CD14-positive monocyte (primary cell): Measurements from ENCODE around the gene FCGR1A. TPM values are rescaled to one million over a fixed set of nuclear protein-coding genes. Genes with fewer than 3 reads are reported as not detected.
"Not testable (repeated sequence)": the region's sequence is repeated elsewhere in the genome, so short reads cannot be mapped to it uniquely, and the experiment has no call there.

Experiments
- DNase-seq, 3 donors: peaks; one replicate each; pipeline ENCODE4 v3.0.0-alpha.2; 2011 to 2022
- H2AFZ ChIP-seq: 2 replicates; pipeline ENCODE4 v1.6.0; 2012; ENCODE audit warnings: mild to moderate bottlenecking, low read depth, low read length, inconsistent platforms; ENCODE audit not compliant: insufficient read depth, poor library complexity, severe bottlenecking
- H3K27ac ChIP-seq, 2 donors: 1 replicate in 1 of 2; 2 replicates in 1 of 2; pipeline ENCODE4 v1.5.1; 2012 to 2013; ENCODE audit warnings: low read length in 2 of 2, control low read depth in 1 of 2, inconsistent platforms in 1 of 2, low read depth in 1 of 2, mild to moderate bottlenecking in 1 of 2
- H3K27me3 ChIP-seq, 2 donors: one replicate each; pipeline versions ENCODE4 v1.6.0 to v1.6.1; 2011 to 2013; ENCODE audit warnings: low read length in 2 of 2; ENCODE audit not compliant: control insufficient read depth in 2 of 2, insufficient read depth in 2 of 2
- H3K36me3 ChIP-seq, 2 donors: replicated peaks in 1 of 2; 1 replicate in 1 of 2; 2 replicates in 1 of 2; pipeline versions ENCODE4 v1.5.1 to v1.6.1; 2012 to 2013; ENCODE audit warnings: low read length in 2 of 2, control low read depth in 1 of 2, inconsistent platforms in 1 of 2, mild to moderate bottlenecking in 1 of 2; ENCODE audit not compliant: insufficient read depth in 2 of 2, control insufficient read depth in 1 of 2
- H3K4me1 ChIP-seq, 2 donors: 1 replicate in 1 of 2; 2 replicates in 1 of 2; pipeline versions ENCODE4 v1.5.1 to v1.6.1; 2012 to 2013; ENCODE audit warnings: low read length in 2 of 2, control low read depth in 1 of 2, inconsistent platforms in 1 of 2, mild to moderate bottlenecking in 1 of 2, moderate library complexity in 1 of 2; ENCODE audit not compliant: insufficient read depth in 2 of 2, control insufficient read depth in 1 of 2
- H3K4me2 ChIP-seq: replicated peaks from 2 replicates; pipeline ENCODE3; 2012; ENCODE audit warnings: low read length, moderate library complexity, mild to moderate bottlenecking; ENCODE audit not compliant: poor library complexity, severe bottlenecking; ENCODE audit errors: extremely low read depth
- H3K4me3 ChIP-seq, 3 experiments: fragments of 200-600 bp in 1 of 3; sonication (generic) in 1 of 3; replicated peaks in 1 of 3; 1 replicate in 2 of 3; 2 replicates in 1 of 3; pipeline ENCODE4 v1.5.1; 2011 to 2013; ENCODE audit warnings: low read length in 3 of 3, mild to moderate bottlenecking in 3 of 3, control low read depth in 2 of 3, low read depth in 2 of 3, inconsistent platforms in 1 of 3, moderate library complexity in 1 of 3
- H3K79me2 ChIP-seq: 2 replicates; pipeline ENCODE4 v1.6.0; 2012; ENCODE audit warnings: mild to moderate bottlenecking, control low read depth, inconsistent platforms, low read length, moderate library complexity; ENCODE audit not compliant: insufficient read depth
- H3K9ac ChIP-seq: 2 replicates; pipeline ENCODE4 v1.6.0; 2017; ENCODE audit warnings: low read length, mild to moderate bottlenecking; ENCODE audit not compliant: insufficient read depth, poor library complexity, severe bottlenecking
- H3K9me3 ChIP-seq, 2 donors: replicated peaks in 1 of 2; 1 replicate in 1 of 2; 2 replicates in 1 of 2; pipeline versions ENCODE4 v1.5.1 to v1.6.1; 2012 to 2013; ENCODE audit warnings: low read length in 2 of 2, control low read depth in 1 of 2; ENCODE audit not compliant: control insufficient read depth in 1 of 2, insufficient read depth in 1 of 2
- H4K20me1 ChIP-seq: 2 replicates; pipeline ENCODE4 v1.6.0; 2012; ENCODE audit warnings: mild to moderate bottlenecking, low read length, control low read depth, moderate library complexity; ENCODE audit not compliant: insufficient read depth
- H3K27ac Mint-ChIP-seq, 7 donors: one replicate each; pipeline ENCODE4 v1.8.0; 2020; ENCODE audit warnings: mild to moderate bottlenecking in 7 of 7, mixed read lengths in 7 of 7, moderate library complexity in 6 of 7, inconsistent platforms in 2 of 7
- H3K27me3 Mint-ChIP-seq, 3 donors: one replicate each; pipeline ENCODE4 v1.8.0; 2021 to 2022; ENCODE audit warnings: low read depth in 3 of 3, mild to moderate bottlenecking in 3 of 3, mixed read lengths in 3 of 3, moderate library complexity in 3 of 3, inconsistent platforms in 1 of 3
- H3K36me3 Mint-ChIP-seq, 2 donors: one replicate each; pipeline ENCODE4 v1.8.0; 2020; ENCODE audit warnings: mixed read lengths in 2 of 2, inconsistent platforms in 1 of 2, mild to moderate bottlenecking in 1 of 2
- H3K4me1 Mint-ChIP-seq: one replicate; pipeline ENCODE4 v1.8.0; 2020; ENCODE audit warnings: mild to moderate bottlenecking, mixed read lengths
- H3K4me3 Mint-ChIP-seq, 2 donors: one replicate each; pipeline ENCODE4 v1.8.0; 2020; ENCODE audit warnings: mild to moderate bottlenecking in 2 of 2, mixed read lengths in 2 of 2, moderate library complexity in 1 of 2
- H3K9me3 Mint-ChIP-seq, 7 donors: one replicate each; pipeline ENCODE4 v1.8.0; 2020 to 2022; ENCODE audit warnings: mixed read lengths in 7 of 7, mild to moderate bottlenecking in 6 of 7, moderate library complexity in 6 of 7, inconsistent platforms in 2 of 7
- WGBS: methylation state at CpG from one replicate; pipeline ENCODE4 v1.1.5; 2013; ENCODE audit warnings: missing lambda C conversion rate; ENCODE audit not compliant: insufficient coverage; 5-methylcytosine and 5-hydroxymethylcytosine counted together
- intact Hi-C, 2 donors: fragments of 100-400 bp; cut with micrococcal nuclease; formaldehyde crosslinking; loops; one replicate each; pipeline versions ENCODE4 v1.15.0 to v1.15.1; 2023
- polyA plus RNA-seq, 3 donors: library from polyadenylated mRNA; depleted of rRNA in 1 of 3; unstranded in 2 of 3; stranded (reverse) in 1 of 3; fragments of 300-500 nt in 2 of 3; fragments of >200 nt in 1 of 3; fragmentation: Illumina TruSeq in 2 of 3; gene quantifications; 1 replicate in 2 of 3; 2 replicates in 1 of 3; pipeline ENCODE4 v1.2.3, GENCODE V29; 2012 to 2021

FCGR1A gene
- polyA plus RNA-seq, 3 donors, result 48.8 to 79.7 (median 49.4) TPM

DNA sequence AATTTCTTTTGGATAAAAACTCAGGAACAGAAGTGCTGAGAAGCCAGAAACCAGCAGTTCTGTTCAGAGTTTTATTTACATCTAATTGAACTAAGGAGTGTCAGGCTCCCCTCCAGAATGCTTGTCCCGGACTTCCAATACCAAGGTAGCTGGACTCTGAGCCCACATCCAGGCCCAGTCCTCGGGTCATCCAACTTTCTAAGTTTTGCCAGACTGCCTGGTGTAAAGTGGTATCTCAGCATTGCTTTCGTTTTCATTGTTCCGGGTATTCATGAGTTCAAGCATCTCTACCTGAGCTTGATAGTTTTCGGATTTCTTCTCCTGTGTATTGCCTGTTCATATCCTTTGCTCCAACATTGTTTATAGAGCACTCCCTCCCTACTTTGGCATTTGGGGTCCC lies 37.9 kb downstream of the FCGR1A start:
- H3K27me3 Mint-ChIP-seq, H3K4me1 Mint-ChIP-seq, H3K9ac ChIP-seq, H3K4me3 Mint-ChIP-seq, H3K36me3 ChIP-seq, H3K27ac ChIP-seq, H3K27me3 ChIP-seq, H3K36me3 Mint-ChIP-seq, H3K4me1 ChIP-seq, H3K79me2 ChIP-seq, H4K20me1 ChIP-seq, H3K4me3 ChIP-seq, H2AFZ ChIP-seq, intact Hi-C loops, H3K9me3 Mint-ChIP-seq, H3K9me3 ChIP-seq, DNase-seq, H3K27ac Mint-ChIP-seq, H3K4me2 ChIP-seq: not testable (repeated sequence)
- WGBS, result no CpG with 5 or more reads among the region's 5 CpGs

DNA sequence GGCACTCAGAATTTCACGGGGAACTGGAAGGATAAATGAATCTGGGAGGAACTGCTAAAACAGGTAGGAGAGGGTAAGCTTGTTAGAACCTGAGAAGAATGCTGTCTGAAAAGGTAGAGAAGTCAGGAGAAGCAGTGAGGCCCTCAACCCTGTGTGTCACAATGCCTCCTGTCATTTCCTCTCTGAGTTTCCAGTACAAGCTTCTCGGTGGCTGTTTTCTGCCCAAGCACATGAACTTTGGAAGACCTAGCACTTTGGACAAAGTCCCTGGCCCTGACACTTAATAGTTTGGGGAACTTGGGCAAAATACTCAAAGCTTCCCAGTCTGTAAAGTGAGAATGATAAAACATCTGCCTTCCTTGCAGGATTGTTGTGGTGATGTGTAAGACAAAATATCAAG lies 44.1 kb downstream of the FCGR1A start:
- H3K4me2 ChIP-seq, H3K27ac ChIP-seq, H3K27me3 Mint-ChIP-seq, H3K4me3 ChIP-seq, H3K9me3 ChIP-seq, H3K79me2 ChIP-seq, H3K9ac ChIP-seq, DNase-seq, H3K36me3 Mint-ChIP-seq, H3K9me3 Mint-ChIP-seq, H3K4me1 Mint-ChIP-seq, intact Hi-C loops, H3K27ac Mint-ChIP-seq, H3K4me1 ChIP-seq, H4K20me1 ChIP-seq, H3K4me3 Mint-ChIP-seq, H3K36me3 ChIP-seq, H2AFZ ChIP-seq, H3K27me3 ChIP-seq: not testable (repeated sequence)
- no CpG with 5 or more reads among the region's 2 CpGs for WGBS

DNA sequence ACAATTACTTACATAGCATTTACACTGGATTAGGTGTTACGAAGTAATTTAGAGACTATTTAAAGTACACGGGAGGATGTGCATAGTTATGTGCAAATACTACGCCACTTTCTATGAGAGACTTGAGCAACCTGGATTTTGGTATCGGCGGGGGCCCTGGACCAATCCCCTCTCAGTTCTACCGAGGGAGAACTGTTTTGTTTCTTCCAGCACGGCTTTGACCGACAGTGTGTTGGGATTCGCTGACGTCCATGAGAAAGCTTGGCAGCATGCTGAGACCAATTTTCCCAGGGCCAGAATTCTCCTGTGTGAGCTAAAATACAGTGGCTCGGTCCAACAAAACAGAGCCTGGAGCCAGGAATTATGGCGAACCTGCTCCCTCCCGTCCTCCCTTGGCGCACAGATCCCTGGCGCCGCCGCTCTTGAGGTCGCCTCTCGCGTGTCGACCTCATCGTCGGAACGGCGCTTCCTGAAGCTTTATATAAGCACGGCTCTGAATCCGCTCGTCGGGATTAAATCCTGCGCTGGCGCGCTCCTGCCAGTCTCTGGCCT lies 49.3 kb downstream of the FCGR1A start:
- H3K4me1 Mint-ChIP-seq, H3K4me3 Mint-ChIP-seq, H3K4me3 ChIP-seq, H2AFZ ChIP-seq, H3K4me1 ChIP-seq, H3K9ac ChIP-seq, H3K36me3 ChIP-seq, DNase-seq, H3K9me3 ChIP-seq, H4K20me1 ChIP-seq, H3K27me3 Mint-ChIP-seq, H3K79me2 ChIP-seq, H3K27ac Mint-ChIP-seq, H3K9me3 Mint-ChIP-seq, H3K36me3 Mint-ChIP-seq, H3K4me2 ChIP-seq, H3K27me3 ChIP-seq, intact Hi-C loops, H3K27ac ChIP-seq: not testable (repeated sequence)
- no CpG with 5 or more reads among the region's 32 CpGs for WGBS

DNA sequence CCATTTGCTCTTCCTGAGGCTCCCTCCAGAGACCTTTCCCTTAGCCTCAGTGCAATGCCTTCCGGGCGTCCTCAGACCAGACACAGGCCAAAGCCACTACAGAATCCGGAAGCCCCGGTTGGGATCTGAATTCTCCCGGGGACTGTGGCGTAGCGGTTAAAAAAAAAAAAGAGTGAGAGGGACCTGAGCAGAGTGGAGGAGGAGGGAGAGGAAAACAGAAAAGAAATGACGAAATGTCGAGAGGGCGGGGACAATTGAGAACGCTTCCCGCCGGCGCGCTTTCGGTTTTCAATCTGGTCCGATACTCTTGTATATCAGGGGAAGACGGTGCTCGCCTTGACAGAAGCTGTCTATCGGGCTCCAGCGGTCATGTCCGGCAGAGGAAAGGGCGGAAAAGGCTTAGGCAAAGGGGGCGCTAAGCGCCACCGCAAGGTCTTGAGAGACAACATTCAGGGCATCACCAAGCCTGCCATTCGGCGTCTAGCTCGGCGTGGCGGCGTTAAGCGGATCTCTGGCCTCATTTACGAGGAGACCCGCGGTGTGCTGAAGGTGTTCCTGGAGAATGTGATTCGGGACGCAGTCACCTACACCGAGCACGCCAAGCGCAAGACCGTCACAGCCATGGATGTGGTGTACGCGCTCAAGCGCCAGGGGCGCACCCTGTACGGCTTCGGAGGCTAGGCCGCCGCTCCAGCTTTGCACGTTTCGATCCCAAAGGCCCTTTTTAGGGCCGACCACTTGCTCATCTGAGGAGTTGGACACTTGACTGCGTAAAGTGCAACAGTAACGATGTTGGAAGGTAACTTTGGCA lies 50.0 kb downstream of the FCGR1A start:
- intact Hi-C loops, H3K4me3 Mint-ChIP-seq, H2AFZ ChIP-seq: not testable (repeated sequence)

More for the DNA sequence above, 50.0 kb downstream of the FCGR1A start:
- not testable (repeated sequence) for H3K4me2 ChIP-seq, H3K27ac ChIP-seq, H3K9me3 Mint-ChIP-seq, H3K36me3 ChIP-seq, H3K4me1 Mint-ChIP-seq, H3K27me3 Mint-ChIP-seq, H3K4me3 ChIP-seq, H3K79me2 ChIP-seq, H3K4me1 ChIP-seq, H3K27ac Mint-ChIP-seq, H3K9me3 ChIP-seq, H3K9ac ChIP-seq, H4K20me1 ChIP-seq, H3K36me3 Mint-ChIP-seq, DNase-seq, H3K27me3 ChIP-seq
- no CpG with 5 or more reads among the region's 55 CpGs for WGBS
